Sigmoid colon (tissue), 7 donors: ENCODE results near the gene PLBD2. TPM values are rescaled to one million over a fixed set of nuclear protein-coding genes. Genes with fewer than 3 reads are reported as not detected.
A peak's percentile ranks its signal among the peaks of the same experiment; 100 is the strongest.

Experiments used
- DNase-seq: peaks from one replicate; pipeline ENCODE4 v3.0.0-alpha.2; 2019
- H3K27ac ChIP-seq, 4 donors: fragments of 200-600 bp; sonication (generic); one replicate each; pipeline ENCODE4 v1.5.1; 2016 to 2019; ENCODE audit warnings: mild to moderate bottlenecking in 1 of 4
- H3K27me3 ChIP-seq, 3 donors: fragments of 200-600 bp; sonication (generic); one replicate each; pipeline ENCODE4 v1.5.1; 2019; ENCODE audit warnings: mild to moderate bottlenecking in 1 of 3
- H3K36me3 ChIP-seq, 4 donors: fragments of 200-600 bp; sonication (generic); one replicate each; pipeline ENCODE4 v1.5.1; 2016 to 2019
- H3K4me1 ChIP-seq, 4 donors: fragments of 200-600 bp; sonication (generic); one replicate each; pipeline ENCODE4 v1.5.1; 2017 to 2019
- H3K4me3 ChIP-seq, 4 donors: fragments of 200-600 bp; sonication (generic); one replicate each; pipeline ENCODE4 v1.5.1; 2017 to 2019; ENCODE audit warnings: mild to moderate bottlenecking in 2 of 4, moderate library complexity in 1 of 4
- H3K9me3 ChIP-seq, 4 donors: fragments of 200-600 bp in 3 of 4; sonication (generic) in 3 of 4; one replicate each; pipeline versions ENCODE4 v1.5.1 to v1.6.1; 2013 to 2019
- CTCF ChIP-seq, 4 experiments: fragments of 450-650 bp in 3 of 4; fragments of 200-600 bp in 1 of 4; IDR thresholded peaks; one replicate each; pipeline ENCODE4 v1.5.1; 2016 to 2019; ENCODE audit warnings: antibody characterized with exemption in 4 of 4, mild to moderate bottlenecking in 3 of 4, moderate library complexity in 2 of 4
- EP300 ChIP-seq, 4 donors: sonication (generic); formaldehyde crosslinking; IDR thresholded peaks; one replicate each; pipeline ENCODE4 v1.6.1; 2017; ENCODE audit warnings: antibody characterized with exemption in 4 of 4
- POLR2A ChIP-seq, 2 donors: fragments of 450-650 bp; IDR thresholded peaks; one replicate each; pipeline ENCODE4 v1.6.1; 2016; ENCODE audit warnings: antibody characterized with exemption in 2 of 2, mild to moderate bottlenecking in 2 of 2, moderate library complexity in 2 of 2
- POLR2AphosphoS5 ChIP-seq, 4 donors: sonication (generic); formaldehyde crosslinking; IDR thresholded peaks; one replicate each; pipeline ENCODE4 v1.6.1; 2017; ENCODE audit warnings: antibody characterized with exemption in 4 of 4
- WGBS, 2 donors: extraction: QIAGEN DNeasy Blood & Tissue Kit; methylation state at CpG; one replicate each; pipeline ENCODE4 v1.1.7; 2013; 5-methylcytosine and 5-hydroxymethylcytosine counted together
- intact Hi-C: fragments of 100-400 bp; cut with DNase I; formaldehyde crosslinking; loops from one replicate; pipeline ENCODE4 v1.15.1; 2023
- polyA plus RNA-seq, 3 donors: library from polyadenylated mRNA; stranded (reverse); fragments of 200-250 nt; gene quantifications; one replicate each; pipeline ENCODE4 v1.2.3, GENCODE V29; 2013
- total RNA-seq, 4 donors: library from RNA; depleted of rRNA; stranded (reverse); fragments of >200 nt; gene quantifications; one replicate each; pipeline ENCODE4 v1.1.0, GENCODE V29; 2016
- donor health status: healthy with polysubstance abuse.
- donor health status: Bipolar disorder and iron deficiency.
- donor health status: healthy.

The PLBD2 gene
- 10 to 100 TPM; 13.2 to 39.1 (median 16.4) TPM for total RNA-seq
- polyA plus RNA-seq = 10 to 100 TPM in 1 of 3 donors, 1 to 10 TPM in 2; 3.0 to 14.4 (median 8.3) TPM

DNA sequence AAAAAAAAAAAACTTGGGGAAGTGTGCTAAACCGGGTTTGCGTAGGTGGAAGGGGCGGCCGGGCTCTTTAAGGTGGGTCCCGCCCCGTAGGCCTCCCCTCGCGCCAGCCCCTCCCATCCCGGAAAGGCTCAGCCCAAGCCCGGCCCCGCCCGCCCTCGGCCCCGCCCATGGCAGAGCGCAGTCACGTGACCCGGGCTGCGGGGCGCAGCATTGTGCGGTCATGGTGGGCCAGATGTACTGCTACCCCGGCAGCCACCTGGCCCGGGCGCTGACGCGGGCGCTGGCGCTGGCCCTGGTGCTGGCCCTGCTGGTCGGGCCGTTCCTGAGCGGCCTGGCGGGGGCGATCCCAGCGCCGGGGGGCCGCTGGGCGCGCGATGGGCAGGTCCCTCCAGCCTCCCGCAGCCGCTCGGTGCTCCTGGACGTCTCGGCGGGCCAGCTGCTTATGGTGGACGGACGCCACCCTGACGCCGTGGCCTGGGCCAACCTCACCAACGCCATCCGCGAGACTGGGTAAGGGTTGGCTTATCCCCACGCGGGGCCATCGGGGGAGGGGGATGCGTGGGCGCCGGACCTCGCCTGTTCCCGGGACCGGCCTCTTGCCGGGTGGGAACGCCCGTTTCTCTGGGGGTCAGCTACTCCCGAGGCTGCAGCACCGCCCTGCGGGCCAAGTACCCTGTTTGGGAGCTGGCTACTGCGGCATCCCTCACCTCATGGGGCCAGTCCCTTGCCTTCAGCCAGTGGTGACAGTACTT lies at the start of gene PLBD2:
Gene PLBD2, plus strand, starts transcription at position 207 of the 752 bp plus-strand sequence. Its CDS starts 14 bp downstream, at position 221.
- TF ChIP-seq POLR2AphosphoS5 (IDR thresholded peaks at IDR 0.05) (peak; percentile 51 to 87 (median 72)), POLR2A (IDR thresholded peaks at IDR 0.05) (no peak), CTCF (IDR thresholded peaks at IDR 0.05) (no peak), EP300 (IDR thresholded peaks at IDR 0.05) (no peak)
- intact Hi-C loops = loop anchor here (1.0 to 2.0 kb wide), 3 partner anchors 23 to 174 kb away; partner anchors contain the start of genes DDX54, RITA1, SLC8B1 and TPCN1
- peak; percentile 97 for DNase-seq

GRCh38 chr12:113310489-113310888 lies 47.9 kb upstream of the PLBD2 start:
- H3K4me3 ChIP-seq = no peak overlapping the region
- intact Hi-C loops = loop anchor here (5.0 kb wide), 1 partner anchor 602 kb away; no protein-coding TSS in a partner anchor
- TF ChIP-seq POLR2AphosphoS5 (IDR thresholded peaks at IDR 0.05) (no peak), POLR2A (IDR thresholded peaks at IDR 0.05) (no peak), EP300 (IDR thresholded peaks at IDR 0.05) (no peak), CTCF (IDR thresholded peaks at IDR 0.05) (no peak)
- no peaks in the 10 kb centered on the region for H3K27me3 ChIP-seq
- no peak for DNase-seq
- H3K9me3 ChIP-seq = no peaks in the 10 kb centered on the region
- WGBS, 2 donors = 95 to 98% methylated on average over 1 of the region's 1 CpG
- H3K27ac ChIP-seq = no peak overlapping the region
- H3K36me3 ChIP-seq = peaks cover 0 to 77% (median 21%) of the 10 kb centered on the region in 4 donors
- no peaks in the 10 kb centered on the region for H3K4me1 ChIP-seq

More for the DNA sequence above, at the start of gene PLBD2:
- no peaks in the 10 kb centered on the region for H3K9me3 ChIP-seq
- no peaks in the 10 kb centered on the region for H3K27me3 ChIP-seq
- 1 to 2% methylated on average over 67 of the region's 67 CpGs for WGBS, 2 donors
- peak within 1 kb of the TSS; percentile 85 to 91 (median 88) for H3K27ac ChIP-seq
- peak within 1 kb of the TSS; percentile 47 to 90 (median 86) for H3K4me3 ChIP-seq
- no peaks in the 10 kb centered on the region for H3K36me3 ChIP-seq
- peaks cover 0 to 21% (median 14%) of the 10 kb centered on the region in 4 donors for H3K4me1 ChIP-seq

DNA sequence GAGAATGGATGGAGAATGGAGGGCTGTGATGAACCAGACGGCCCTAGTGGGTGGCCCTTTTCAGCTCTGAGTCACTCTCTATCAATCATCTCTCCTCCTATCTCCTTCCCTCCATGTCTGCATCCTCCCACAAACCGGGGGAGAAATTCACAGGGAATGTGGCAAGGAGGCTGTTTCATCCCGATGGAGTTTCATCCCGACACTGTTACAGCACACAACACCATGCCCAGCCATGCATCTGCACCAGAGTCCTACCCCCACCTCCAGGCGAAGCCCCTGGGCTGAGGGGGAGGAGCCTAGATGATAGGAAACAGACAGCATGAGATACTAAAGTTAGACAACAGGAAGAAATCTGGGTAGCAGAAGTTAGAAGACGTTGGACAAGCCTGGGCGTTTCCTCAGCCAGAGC lies 44.3 kb upstream of the PLBD2 start:
- Histone ChIP-seq H3K4me1 (no peaks in the 10 kb centered on the region), H3K36me3 (peaks cover 6 to 76% (median 20%) of the 10 kb centered on the region in 4 donors), H3K27ac (no peak overlapping the region), H3K9me3 (no peaks in the 10 kb centered on the region), H3K4me3 (no peak overlapping the region), H3K27me3 (no peaks in the 10 kb centered on the region)
- intact Hi-C loops = loop anchor here (5.0 kb wide), 1 partner anchor 598 kb away; no protein-coding TSS in a partner anchor
- WGBS, 2 donors = 82 to 85% methylated on average over 7 of the region's 7 CpGs
- DNase-seq = no peak
- TF ChIP-seq POLR2A (IDR thresholded peaks at IDR 0.05) = no peak
- no peak for TF ChIP-seq CTCF (IDR thresholded peaks at IDR 0.05)
- no peak for TF ChIP-seq POLR2AphosphoS5 (IDR thresholded peaks at IDR 0.05)
- no peak for TF ChIP-seq EP300 (IDR thresholded peaks at IDR 0.05)

- no peak for TF ChIP-seq POLR2A (IDR thresholded peaks at IDR 0.05)
- TF ChIP-seq EP300 (IDR thresholded peaks at IDR 0.05) = no peak
- TF ChIP-seq POLR2AphosphoS5 (IDR thresholded peaks at IDR 0.05) = no peak
- no peak for TF ChIP-seq CTCF (IDR thresholded peaks at IDR 0.05)
- peak overlapping the region in 1 of 4 donors; percentile 12 for H3K27ac ChIP-seq
- no peaks in the 10 kb centered on the region for H3K27me3 ChIP-seq
- no peaks in the 10 kb centered on the region for H3K9me3 ChIP-seq
- no peak for DNase-seq
- intact Hi-C loops = no loop called here
- WGBS, 2 donors = 86% methylated on average over 9 of the region's 9 CpGs
- no peaks in the 10 kb centered on the region for H3K4me1 ChIP-seq
- H3K36me3 ChIP-seq = peaks cover 6 to 73% (median 18%) of the 10 kb centered on the region in 4 donors
- no peak overlapping the region for H3K4me3 ChIP-seq
Observed at GRCh38 chr12:113315358-113315757, 43.0 kb upstream of the PLBD2 start.
